ENCODE measurements around the gene SUPV3L1. TPM values are rescaled to one million over a fixed set of nuclear protein-coding genes. Genes with fewer than 3 reads are reported as not detected.
A peak's percentile ranks its signal among the peaks of the same experiment; 100 is the strongest.

The SUPV3L1 gene
- total RNA-seq, 1 experiment from 2014 or later = 57.3 TPM

- Mint-ChIP-seq H3K9me3 (peaks cover 2 to 5% of the 10 kb centered on the region in 2 experiments; a peak in 3 of 5 replicates), H3K36me3 (ENCODE audit: insufficient read depth in 1 of 3, low read depth in 3 of 3) (peaks cover 11 to 30% (median 29%) of the 10 kb centered on the region in 3 experiments; a peak in 6 of 7 replicates), H3K27me3 (ENCODE audit: low read depth) (no peaks in the 10 kb centered on the region; the same call in 1 of the 2 replicates), H3K27ac (peak overlapping the region in 2 of 3 experiments; percentile 22 to 72; a peak in 2 of 7 replicates), H3K4me1 (no peaks in the 10 kb centered on the region), H3K4me3 (no peak overlapping the region)
- TF ChIP-seq CTCF (conservative IDR thresholded peaks at IDR 0.05) = no peak
- H2AFZ ChIP-seq (ENCODE audit: low read length) = no peak overlapping the region
- H3K56ac ChIP-seq (ENCODE audit: insufficient read length, low read depth, low read length) = no peak overlapping the region
- H3K79me2 ChIP-seq (ENCODE audit: insufficient read depth, low read length) = no peaks in the 10 kb centered on the region
- H3K23ac ChIP-seq (ENCODE audit: insufficient read length, low read depth, low read length) = no peak overlapping the region
- no peak overlapping the region for H4K5ac ChIP-seq (ENCODE audit: insufficient read length, low read depth, low read length)
- H3K4me1 ChIP-seq (ENCODE audit: insufficient read depth, low read length) = no peaks in the 10 kb centered on the region
- H3K79me1 ChIP-seq (ENCODE audit: insufficient read depth, low read depth, low read length, poor library complexity, severe bottlenecking) = no peaks in the 10 kb centered on the region
- no peak overlapping the region for H3T11ph ChIP-seq (ENCODE audit: low read length)
- no peak overlapping the region for H3K27ac ChIP-seq (ENCODE audit: insufficient read length, low read depth, low read length)
- DNase-seq = no peak
- H2BK5ac ChIP-seq (ENCODE audit: insufficient read length, low read length) = no peak overlapping the region
- H3K27me3 ChIP-seq (ENCODE audit: insufficient read depth, low read length) = no peaks in the 10 kb centered on the region
- H4K20me1 ChIP-seq (ENCODE audit: control insufficient read depth, insufficient read depth, insufficient read length) = no peaks in the 10 kb centered on the region
- no peak overlapping the region for H2BK20ac ChIP-seq (ENCODE audit: low read depth, low read length, poor library complexity, severe bottlenecking)
- H3K9me3 ChIP-seq (ENCODE audit: control insufficient read depth, low read depth, low read length) = no peaks in the 10 kb centered on the region
- H2BK120ac ChIP-seq (ENCODE audit: low read depth, low read length, poor library complexity, severe bottlenecking) = no peak overlapping the region
- H4K91ac ChIP-seq (ENCODE audit: insufficient read length, low read depth, low read length) = no peak overlapping the region
- H3K14ac ChIP-seq (ENCODE audit: insufficient read depth, low read length) = no peak overlapping the region
- no peak overlapping the region for H3K4me2 ChIP-seq (ENCODE audit: insufficient read depth, insufficient read length, low read length)
- no CpG with 5 or more reads among the region's 2 CpGs for WGBS (ENCODE audit: extremely low coverage, insufficient read length, low lambda C conversion rate)
- no peaks in the 10 kb centered on the region for H3K23me2 ChIP-seq (ENCODE audit: insufficient read length, low read depth, low read length, poor library complexity, severe bottlenecking)
- H4K8ac ChIP-seq (replicated peaks; ENCODE audit: insufficient read length, low read depth, low read length) = no peak overlapping the region
- no peak overlapping the region for H2AK5ac ChIP-seq (ENCODE audit: insufficient read length, low read length)
- H3K4ac ChIP-seq (ENCODE audit: low read depth, low read length) = no peak overlapping the region
- H3K18ac ChIP-seq (ENCODE audit: insufficient read length, low read depth, low read length) = no peak overlapping the region
- H2BK15ac ChIP-seq (ENCODE audit: low read depth, low read length) = no peak overlapping the region
- H2BK12ac ChIP-seq (ENCODE audit: insufficient read length, low read depth, low read length) = no peak overlapping the region
- H3K9ac ChIP-seq (ENCODE audit: extremely low read depth, insufficient read length, low read length) = no peak overlapping the region
Observed at GRCh38 chr10:69211104-69211503, 31.1 kb downstream of the SUPV3L1 start.

Data from H9 (cell line).